Astrocyte (in vitro differentiated cells and primary cell): ENCODE results near the gene NBEA. TPM values are rescaled to one million over a fixed set of nuclear protein-coding genes. Genes with fewer than 3 reads are reported as not detected.
A peak's percentile ranks its signal among the peaks of the same experiment; 100 is the strongest.

Source experiments
- DNase-seq: peaks from one replicate; pipeline ENCODE4 v3.0.0-alpha.2; 2010; ENCODE audit warnings: low read depth
- FAIRE-seq: peaks from 2 replicates; lab custom pipeline; 2011; peaks lifted over from hg19 to GRCh38; lab: Jason Lieb, UNC
- H2AFZ ChIP-seq: 2 replicates; pipeline ENCODE4 v1.6.0; 2012; ENCODE audit warnings: low read depth, low read length, inconsistent platforms
- H3K27ac ChIP-seq: 2 replicates; pipeline ENCODE4 v1.5.1; 2011; ENCODE audit warnings: low read depth, low read length, inconsistent platforms
- H3K27me3 ChIP-seq: 2 replicates; pipeline ENCODE4 v1.6.0; 2011; ENCODE audit warnings: low read length, inconsistent platforms; ENCODE audit not compliant: insufficient read depth
- H3K36me3 ChIP-seq: 2 replicates; pipeline ENCODE4 v1.5.1; 2011; ENCODE audit warnings: low read length, inconsistent platforms; ENCODE audit not compliant: insufficient read depth
- H3K4me1 ChIP-seq: 2 replicates; pipeline ENCODE4 v1.5.1; 2011; ENCODE audit warnings: low read length, inconsistent platforms; ENCODE audit not compliant: insufficient read depth
- H3K4me2 ChIP-seq: 2 replicates; pipeline ENCODE4 v1.6.0; 2012; ENCODE audit warnings: low read length, inconsistent platforms
- H3K4me3 ChIP-seq: 2 replicates; pipeline ENCODE4 v1.5.1; 2011; ENCODE audit warnings: low read depth, mild to moderate bottlenecking, low read length, inconsistent platforms; ENCODE audit not compliant: insufficient read depth
- H3K79me2 ChIP-seq: 2 replicates; pipeline ENCODE4 v1.6.0; 2012; ENCODE audit warnings: mild to moderate bottlenecking, low read length, inconsistent platforms; ENCODE audit not compliant: insufficient read depth
- H3K9ac ChIP-seq: 2 replicates; pipeline ENCODE4 v1.6.0; 2012; ENCODE audit warnings: mild to moderate bottlenecking, low read length, inconsistent platforms
- H3K9me3 ChIP-seq: 2 replicates; pipeline ENCODE4 v1.5.1; 2012; ENCODE audit warnings: low read depth, mild to moderate bottlenecking, low read length, inconsistent platforms; ENCODE audit not compliant: insufficient read depth
- H4K20me1 ChIP-seq: 2 replicates; pipeline ENCODE4 v1.6.0; 2012; ENCODE audit warnings: low read length, inconsistent platforms; ENCODE audit not compliant: insufficient read depth
- H3K27ac Mint-ChIP-seq: one replicate; pipeline ENCODE4 v1.8.0; 2021; ENCODE audit warnings: mild to moderate bottlenecking, mixed read lengths; ENCODE audit not compliant: unreplicated experiment
- H3K27me3 Mint-ChIP-seq: one replicate; pipeline ENCODE4 v1.8.0; 2021; ENCODE audit warnings: low read depth, mixed read lengths; ENCODE audit not compliant: unreplicated experiment
- H3K36me3 Mint-ChIP-seq: one replicate; pipeline ENCODE4 v1.8.0; 2021; ENCODE audit warnings: low read depth, mixed read lengths; ENCODE audit not compliant: unreplicated experiment
- H3K4me1 Mint-ChIP-seq: one replicate; pipeline ENCODE4 v1.8.0; 2021; ENCODE audit warnings: low read depth, mixed read lengths; ENCODE audit not compliant: unreplicated experiment
- H3K4me3 Mint-ChIP-seq: one replicate; pipeline ENCODE4 v1.8.0; 2021; ENCODE audit warnings: mild to moderate bottlenecking, moderate library complexity, mixed read lengths; ENCODE audit not compliant: unreplicated experiment
- H3K9me3 Mint-ChIP-seq: one replicate; pipeline ENCODE4 v1.8.0; 2021; ENCODE audit warnings: mild to moderate bottlenecking, mixed read lengths; ENCODE audit not compliant: unreplicated experiment
- CTCF ChIP-seq: IDR thresholded peaks from 2 replicates; pipeline ENCODE4 v1.5.1; 2011; ENCODE audit warnings: low read depth, mild to moderate bottlenecking, inconsistent platforms, low read length, moderate library complexity; ENCODE audit not compliant: insufficient read depth
- EZH2 ChIP-seq: IDR thresholded peaks from 2 replicates; pipeline ENCODE4 v1.6.1; 2012; ENCODE audit warnings: mild to moderate bottlenecking, low read length, inconsistent platforms; ENCODE audit not compliant: insufficient read depth
- total RNA-seq: library from RNA; stranded (reverse); gene quantifications from 2 replicates; pipeline ENCODE4 v1.2.1, GENCODE V29; 2021

The NBEA gene
- total RNA-seq, 1 donor from 2014 or later: 7.8 TPM

- no peak overlapping the region for H2AFZ ChIP-seq
- no peaks in the 10 kb centered on the region for H3K4me1 ChIP-seq
- no peaks in the 10 kb centered on the region for H3K79me2 ChIP-seq
- Mint-ChIP-seq H3K27ac (no peak overlapping the region), H3K4me1 (peaks cover 7% of the 10 kb centered on the region), H3K4me3 (no peak overlapping the region), H3K9me3 (peaks cover 3% of the 10 kb centered on the region), H3K27me3 (no peaks in the 10 kb centered on the region), H3K36me3 (peaks cover 6% of the 10 kb centered on the region)
- H4K20me1 ChIP-seq: no peaks in the 10 kb centered on the region
- no peak overlapping the region for H3K27ac ChIP-seq
- H3K4me3 ChIP-seq: no peak overlapping the region
- no peaks in the 10 kb centered on the region for H3K9me3 ChIP-seq
- no peak overlapping the region for H3K9ac ChIP-seq
- H3K4me2 ChIP-seq: no peak overlapping the region
- no peaks in the 10 kb centered on the region for H3K27me3 ChIP-seq
- DNase-seq (no peak), FAIRE-seq (no peak)
- no peaks in the 10 kb centered on the region for H3K36me3 ChIP-seq
- TF ChIP-seq CTCF (no peak), EZH2 (no peak)
Measured at GRCh38 chr13:35140831-35141230, 198.8 kb downstream of the NBEA start.

- Histone ChIP-seq H3K27me3 (no peaks in the 10 kb centered on the region), H4K20me1 (no peaks in the 10 kb centered on the region), H2AFZ (no peak overlapping the region), H3K4me2 (no peak overlapping the region), H3K36me3 (no peaks in the 10 kb centered on the region), H3K9me3 (no peaks in the 10 kb centered on the region), H3K9ac (no peak overlapping the region), H3K4me3 (no peak overlapping the region), H3K4me1 (no peaks in the 10 kb centered on the region), H3K79me2 (no peaks in the 10 kb centered on the region), H3K27ac (no peak overlapping the region)
- Mint-ChIP-seq H3K4me3 (no peak overlapping the region), H3K9me3 (peaks cover 3% of the 10 kb centered on the region), H3K36me3 (peaks cover 12% of the 10 kb centered on the region), H3K4me1 (peaks cover 4% of the 10 kb centered on the region), H3K27ac (no peak overlapping the region), H3K27me3 (no peaks in the 10 kb centered on the region)
- FAIRE-seq: no peak
- no peak for TF ChIP-seq CTCF
- DNase-seq: no peak
Measured at GRCh38 chr13:35143123-35143522, 201.1 kb downstream of the NBEA start.

DNA sequence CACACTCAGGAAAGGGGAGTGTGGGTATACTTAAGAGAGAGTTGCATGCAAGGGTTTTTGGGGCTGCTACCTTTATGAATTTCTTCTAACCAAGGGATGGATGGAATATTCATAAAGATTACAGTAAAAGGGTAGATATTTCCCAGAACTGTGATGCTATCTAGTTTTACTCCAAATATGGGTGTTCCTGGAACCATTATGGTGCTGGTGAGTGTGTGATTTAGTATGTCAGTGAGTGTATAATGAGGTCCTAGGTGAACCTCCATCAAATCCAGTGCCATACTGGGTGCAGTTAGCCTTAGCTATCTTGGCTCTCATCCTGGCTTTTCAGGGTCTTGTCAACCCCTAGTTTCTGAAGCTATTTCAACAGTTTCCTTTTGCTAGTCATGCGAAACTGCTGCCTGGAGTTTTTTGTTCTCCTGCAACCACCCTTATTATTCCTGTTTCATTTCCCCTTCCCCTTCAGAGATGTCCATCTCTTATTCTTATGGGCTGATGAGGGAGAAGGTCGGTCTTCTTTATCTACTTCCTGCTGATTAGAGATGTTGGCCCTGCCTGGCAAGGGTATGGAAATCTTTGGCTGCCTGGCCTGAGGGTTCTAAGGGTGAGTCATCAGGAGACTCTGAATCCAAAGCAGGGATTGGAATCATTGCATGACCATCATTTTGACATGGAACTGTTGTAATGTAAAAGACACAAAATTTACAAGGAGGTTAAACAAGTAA is 202.3 kb downstream of the NBEA start:
- H3K4me2 ChIP-seq: no peak overlapping the region
- no peaks in the 10 kb centered on the region for H3K36me3 ChIP-seq
- no peaks in the 10 kb centered on the region for H3K79me2 ChIP-seq
- DNase-seq: peak; percentile 4
- no peak overlapping the region for H3K4me3 Mint-ChIP-seq
- H4K20me1 ChIP-seq: no peaks in the 10 kb centered on the region
- H3K27ac ChIP-seq: no peak overlapping the region
- H3K36me3 Mint-ChIP-seq: peaks cover 12% of the 10 kb centered on the region
- H3K27me3 ChIP-seq: no peaks in the 10 kb centered on the region
- no peaks in the 10 kb centered on the region for H3K27me3 Mint-ChIP-seq
- no peak overlapping the region for H3K9ac ChIP-seq
- no peak overlapping the region for H3K4me3 ChIP-seq
- TF ChIP-seq EZH2 (no peak), CTCF (no peak)
- no peaks in the 10 kb centered on the region for H3K9me3 ChIP-seq
- H3K27ac Mint-ChIP-seq: no peak overlapping the region
- H3K9me3 Mint-ChIP-seq: peaks cover 3% of the 10 kb centered on the region
- FAIRE-seq: no peak
- no peak overlapping the region for H2AFZ ChIP-seq
- H3K4me1 Mint-ChIP-seq: peaks cover 4% of the 10 kb centered on the region
- no peaks in the 10 kb centered on the region for H3K4me1 ChIP-seq
